HepG2 (cell line): ENCODE data around the gene DSCAML1. TPM values are rescaled to one million over a fixed set of nuclear protein-coding genes. Genes with fewer than 3 reads are reported as not detected.

Experiments used
- ATAC-seq: fragments of 200-7000 bp; cut with Tn5 transposase; 3 replicates; pipeline ENCODE4 v1.9.1; 2020; ENCODE audit warnings: mild to moderate bottlenecking, moderate library complexity
- BruUV-seq: library from RNA; stranded (reverse); fragments of 400-500 nt; replicated peaks from 2 replicates; lab custom pipeline; 2021; lab: Mats Ljungman, UMichigan
- CTCF ChIA-PET: fragments of 300-600 bp; formaldehyde crosslinking; extraction: SDS; loops from one replicate; lab custom pipeline; 2021; ENCODE audit warnings: low total read pairs, inconsistent platforms, low intra/inter-chr PET ratio; lab: Yijun Ruan, JAX
- POLR2A ChIA-PET: fragments of 350-600 bp; sonication (Branson Sonifier 250); formaldehyde crosslinking; loops from one replicate; lab custom pipeline; 2020; ENCODE audit warnings: antibody characterized with exemption, inconsistent platforms; lab: Yijun Ruan, JAX
- DNase-seq: peaks from one replicate; pipeline ENCODE4 v3.0.0-alpha.2; 2015; ENCODE audit warnings: low spot score
- FAIRE-seq: peaks from 3 replicates; lab custom pipeline; 2011; peaks lifted over from hg19 to GRCh38; lab: Jason Lieb, UNC
- H2AFZ ChIP-seq: one replicate; pipeline ENCODE4 v1.6.1; 2011; ENCODE audit warnings: low read length, inconsistent platforms
- H3K27ac ChIP-seq: fragments of 300-600 bp; 3 replicates; pipeline ENCODE4 v1.8.0; 2011; ENCODE audit warnings: mixed run types, mild to moderate bottlenecking, mixed read lengths, low read length, inconsistent platforms; ENCODE audit not compliant: insufficient read depth; ENCODE audit errors: extremely low read length
- H3K27me3 ChIP-seq, 2 experiments: fragments of 200-600 bp in 1 of 2; 2 replicates in 1 of 2; 3 replicates in 1 of 2; pipeline versions ENCODE4 v1.6.0 to v1.8.0; 2011; ENCODE audit warnings: low read length in 2 of 2, mild to moderate bottlenecking in 2 of 2, moderate library complexity in 2 of 2, inconsistent platforms in 1 of 2; ENCODE audit not compliant: insufficient read depth in 2 of 2, control insufficient read depth in 1 of 2
- H3K36me3 ChIP-seq, 2 experiments: fragments of 200-600 bp in 1 of 2; replicated peaks in 1 of 2; 2 replicates in 1 of 2; 3 replicates in 1 of 2; pipeline versions ENCODE4 v1.5.1 to v1.8.0; 2011; ENCODE audit warnings: low read length in 2 of 2, inconsistent platforms in 1 of 2; ENCODE audit not compliant: insufficient read depth in 2 of 2, control insufficient read depth in 1 of 2
- H3K4me1 ChIP-seq: 2 replicates; pipeline ENCODE4 v1.5.1; 2012; ENCODE audit warnings: low read length, inconsistent platforms; ENCODE audit not compliant: insufficient read depth
- H3K4me2 ChIP-seq: 2 replicates; pipeline ENCODE4 v1.6.0; 2011; ENCODE audit warnings: low read depth, low read length, inconsistent platforms
- H3K4me3 ChIP-seq, 3 experiments: fragments of 200-600 bp in 1 of 3; sonication (generic), shearing (Covaris generic) in 1 of 3; replicated peaks in 1 of 3; 2 replicates each; pipeline ENCODE4 v1.5.1; 2011 to 2016; ENCODE audit warnings: low read length in 3 of 3, inconsistent platforms in 2 of 3, low read depth in 2 of 3, mild to moderate bottlenecking in 2 of 3, control low read depth in 1 of 3, mixed read lengths in 1 of 3; ENCODE audit not compliant: insufficient read depth in 1 of 3
- H3K79me2 ChIP-seq: one replicate; pipeline ENCODE4 v1.6.1; 2011; ENCODE audit warnings: low read length, inconsistent platforms; ENCODE audit not compliant: insufficient read depth
- H3K9ac ChIP-seq: 2 replicates; pipeline ENCODE4 v1.6.0; 2011; ENCODE audit warnings: mild to moderate bottlenecking, low read depth, low read length, inconsistent platforms; ENCODE audit not compliant: insufficient read depth
- H3K9me3 ChIP-seq: 2 replicates; pipeline ENCODE4 v1.5.1; 2012; ENCODE audit warnings: mild to moderate bottlenecking, low read length
- H4K20me1 ChIP-seq: 2 replicates; pipeline ENCODE4 v1.6.0; 2011; ENCODE audit warnings: inconsistent platforms, mild to moderate bottlenecking, low read length, moderate library complexity; ENCODE audit not compliant: insufficient read depth
- HDAC2 ChIP-seq: sonication (generic); formaldehyde crosslinking; IDR thresholded peaks from 2 replicates; pipeline ENCODE4 v1.4.0; 2020; ENCODE audit warnings: missing genetic modification reagents
- KAT7 ChIP-seq: IDR thresholded peaks from 2 replicates; pipeline ENCODE4 v1.6.1; 2018; ENCODE audit warnings: borderline replicate concordance, missing compliant biosample characterization
- RAD51 ChIP-seq: fragments of 450-650 bp; IDR thresholded peaks from 2 replicates; pipeline ENCODE4 v1.6.1; 2016; ENCODE audit warnings: borderline replicate concordance
- SMAD9 ChIP-seq: sonication (generic); formaldehyde crosslinking; IDR thresholded peaks from 2 replicates; pipeline ENCODE4 v1.5.1; 2020; ENCODE audit warnings: mild to moderate bottlenecking, missing genetic modification reagents
- ZNF253 ChIP-seq: sonication (generic); formaldehyde crosslinking; IDR thresholded peaks from 2 replicates; pipeline ENCODE4 v1.8.0; 2022; ENCODE audit warnings: mild to moderate bottlenecking, missing genetic modification reagents, borderline replicate concordance
- WGBS: methylation state at CpG from one replicate; pipeline ENCODE4 v1.1.6; 2017; ENCODE audit warnings: low lambda C conversion rate; 5-methylcytosine and 5-hydroxymethylcytosine counted together
- in situ Hi-C: cut with HindIII; loops from 2 replicates; pipeline ENCODE4 v1.10.0; 2017; ENCODE audit warnings: low pct_unique_long_range_greater_than_20kb; ENCODE audit not compliant: extremely low pct_ligation_motif_present
- intact Hi-C: fragments of 100-400 bp; cut with micrococcal nuclease; formaldehyde crosslinking; loops from one replicate; pipeline ENCODE4 v1.10.0; 2022; ENCODE audit not compliant: unreplicated experiment
- polyA plus RNA-seq, 8 experiments: library from polyadenylated mRNA; depleted of rRNA in 3 of 8; stranded (reverse) in 7 of 8; unstranded in 1 of 8; fragments of >200 nt; fragmentation: Illumina TruSeq in 4 of 8; extraction: Trizol in 4 of 8; gene quantifications; 2 replicates each; pipeline versions ENCODE4 v1.2.1 to v1.2.3, GENCODE V29; 2011 to 2016; ENCODE audit warnings: low read depth in 4 of 8, missing spikeins in 1 of 8, mixed read lengths in 1 of 8; ENCODE audit not compliant: insufficient read depth in 1 of 8
- total RNA-seq, 5 experiments: library from RNA; depleted of rRNA; stranded (reverse); fragments of >200 nt; fragmentation: Illumina TruSeq; extraction: Trizol; gene quantifications; 2 replicates each; pipeline ENCODE4 v1.2.3, GENCODE V29; 2016; ENCODE audit warnings: low read depth in 1 of 5
- TF ChIP-seq, protein P1 (sequence below), 2 experiments: sonication (generic) in 1 of 2; formaldehyde crosslinking in 1 of 2; IDR thresholded peaks; 2 replicates each; pipeline versions ENCODE4 v1.5.1 to v1.6.1; 2011 to 2020; ENCODE audit warnings: borderline replicate concordance in 1 of 2, low read depth in 1 of 2, low read length in 1 of 2, mild to moderate bottlenecking in 1 of 2, missing genetic modification reagents in 1 of 2, moderate library complexity in 1 of 2
- TF ChIP-seq, protein P2 (sequence below): sonication (generic); formaldehyde crosslinking; IDR thresholded peaks from 2 replicates; pipeline ENCODE4 v1.4.0; 2020; ENCODE audit warnings: low read depth, mild to moderate bottlenecking, missing genetic modification reagents

DSCAML1 gene
- total and polyA plus RNA-seq, 2 of the 13 experiments (the other 11 are each of a cell fraction or from before 2014, with no cell fraction given) = 0.29 to 0.40 TPM

DNA sequence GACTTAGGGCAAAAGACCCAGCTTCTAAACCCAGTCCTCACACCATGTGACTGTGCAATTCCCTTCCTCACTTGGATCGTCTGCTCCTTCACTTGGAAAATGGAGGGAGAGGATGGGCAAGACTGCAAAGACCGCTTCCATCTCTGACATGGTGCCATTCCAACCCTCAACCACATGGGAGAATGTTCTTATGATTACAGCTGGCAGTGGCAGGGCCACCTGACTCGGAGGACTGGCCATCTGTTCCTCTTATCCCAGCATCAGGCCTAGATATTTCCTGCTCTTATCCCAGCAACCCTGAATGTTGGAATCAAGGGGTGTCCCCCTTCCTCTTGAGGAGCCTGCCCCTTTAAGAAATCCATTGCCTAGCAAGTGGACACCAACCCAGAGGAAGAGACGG, 15.4 kb downstream of the DSCAML1 start (continued):
- no peak for TF ChIP-seq ZNF253 (CRISPR knock-in tag)
- TF ChIP-seq KAT7 = no peak

DNA sequence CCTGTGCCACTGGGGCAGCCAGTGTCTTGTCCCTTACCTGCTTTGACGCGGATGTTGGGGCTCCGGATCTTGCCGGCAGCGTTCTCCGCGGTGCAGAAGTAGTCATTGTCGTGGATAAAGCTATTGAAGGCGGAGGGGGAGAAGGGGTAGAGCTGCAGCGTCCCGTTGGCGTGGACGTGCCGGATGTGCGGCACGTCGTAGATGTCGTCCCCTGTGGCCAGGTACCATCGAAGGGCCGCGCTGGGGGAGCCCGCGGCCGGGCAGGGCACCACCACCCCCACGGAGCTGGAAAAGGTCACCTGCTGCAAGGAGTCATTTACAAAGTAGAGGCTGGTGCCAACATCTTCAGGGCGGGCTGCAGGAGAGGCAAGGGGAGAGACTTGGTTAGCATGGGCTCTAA, 16.6 kb downstream of the DSCAML1 start:
- no peak overlapping the region for H3K27ac ChIP-seq
- no peak overlapping the region for H2AFZ ChIP-seq
- no peak overlapping the region for H3K4me3 ChIP-seq
- no peak for FAIRE-seq
- no peak overlapping the region for H3K4me2 ChIP-seq
- H3K9ac ChIP-seq = no peak overlapping the region
- intact Hi-C loops = no loop called here
- H3K9me3 ChIP-seq = no peaks in the 10 kb centered on the region
- peaks cover 9% of the 10 kb centered on the region for H3K4me1 ChIP-seq
- H3K36me3 ChIP-seq = no peaks in the 10 kb centered on the region
- TF ChIP-seq, protein P1, sequence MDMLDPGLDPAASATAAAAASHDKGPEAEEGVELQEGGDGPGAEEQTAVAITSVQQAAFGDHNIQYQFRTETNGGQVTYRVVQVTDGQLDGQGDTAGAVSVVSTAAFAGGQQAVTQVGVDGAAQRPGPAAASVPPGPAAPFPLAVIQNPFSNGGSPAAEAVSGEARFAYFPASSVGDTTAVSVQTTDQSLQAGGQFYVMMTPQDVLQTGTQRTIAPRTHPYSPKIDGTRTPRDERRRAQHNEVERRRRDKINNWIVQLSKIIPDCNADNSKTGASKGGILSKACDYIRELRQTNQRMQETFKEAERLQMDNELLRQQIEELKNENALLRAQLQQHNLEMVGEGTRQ (IDR thresholded peaks at IDR 0.05; ENCODE audit: low read depth, low read length) = no peak
- TF ChIP-seq, protein P1 (CRISPR knock-in tag; IDR thresholded peaks at IDR 0.05; ENCODE audit: borderline replicate concordance) = no peak
- no peak for TF ChIP-seq RAD51
- TF ChIP-seq, protein P2, sequence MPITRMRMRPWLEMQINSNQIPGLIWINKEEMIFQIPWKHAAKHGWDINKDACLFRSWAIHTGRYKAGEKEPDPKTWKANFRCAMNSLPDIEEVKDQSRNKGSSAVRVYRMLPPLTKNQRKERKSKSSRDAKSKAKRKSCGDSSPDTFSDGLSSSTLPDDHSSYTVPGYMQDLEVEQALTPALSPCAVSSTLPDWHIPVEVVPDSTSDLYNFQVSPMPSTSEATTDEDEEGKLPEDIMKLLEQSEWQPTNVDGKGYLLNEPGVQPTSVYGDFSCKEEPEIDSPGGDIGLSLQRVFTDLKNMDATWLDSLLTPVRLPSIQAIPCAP (CRISPR knock-in tag) = no peak
- TF ChIP-seq SMAD9 (CRISPR knock-in tag) = no peak
- TF ChIP-seq HDAC2 (CRISPR knock-in tag) = no peak
- TF ChIP-seq, all 625 proteins: peak for 0
- H4K20me1 ChIP-seq = no peaks in the 10 kb centered on the region
- CTCF ChIA-PET = no interaction called here
- H3K79me2 ChIP-seq = no peaks in the 10 kb centered on the region
- H3K27me3 ChIP-seq = peaks cover 5 to 6% of the 10 kb centered on the region in 2 experiments; a peak in 2 of 5 replicates
- POLR2A ChIA-PET = no interaction called here
- DNase-seq (no peak), ATAC-seq (no peak)
- BruUV-seq = no TSS peak
- WGBS = 75% methylated on average over 18 of the region's 26 CpGs
- in situ Hi-C loops = no loop called here
